CD4-positive, CD25-positive, alpha-beta regulatory T cell (primary cell): Measurements from ENCODE around the gene GGN. TPM values are rescaled to one million over a fixed set of nuclear protein-coding genes. Genes with fewer than 3 reads are reported as not detected.
"Not testable (repeated sequence)": the region's sequence is repeated elsewhere in the genome, so short reads cannot be mapped to it uniquely, and the experiment has no call there.

Experiments
- ATAC-seq, 2 donors: fragments of 150-1000 bp; cut with Tn5 transposase; one replicate each; pipeline ENCODE4 v1.10.0; 2021; ENCODE audit warnings: low read depth in 2 of 2, moderate number of reproducible peaks in 2 of 2, moderate library complexity in 1 of 2
- DNase-seq, 3 donors: peaks; one replicate each; pipeline versions ENCODE4 v3.0.0 to v3.0.0-alpha.2; 2012 to 2022; ENCODE audit warnings: mixed read lengths in 1 of 3
- H3K27ac ChIP-seq: one replicate; pipeline ENCODE4 v1.7.0; 2013; ENCODE audit warnings: mild to moderate bottlenecking, low read length; ENCODE audit not compliant: insufficient read depth, poor library complexity, severe bottlenecking
- H3K27me3 ChIP-seq: one replicate; pipeline ENCODE4 v1.7.0; 2013; ENCODE audit warnings: low read length; ENCODE audit not compliant: control insufficient read depth, insufficient read depth
- H3K36me3 ChIP-seq: one replicate; pipeline ENCODE4 v1.7.0; 2013; ENCODE audit warnings: mild to moderate bottlenecking, low read length, moderate library complexity; ENCODE audit not compliant: control insufficient read depth, insufficient read depth
- H3K4me1 ChIP-seq: 2 replicates; pipeline ENCODE4 v1.7.0; 2013; ENCODE audit warnings: mild to moderate bottlenecking, low read length; ENCODE audit not compliant: insufficient read depth, control insufficient read depth, poor library complexity, severe bottlenecking
- H3K4me3 ChIP-seq: one replicate; pipeline ENCODE4 v1.7.0; 2013; ENCODE audit warnings: low read depth, mild to moderate bottlenecking, low read length, moderate library complexity
- H3K9me3 ChIP-seq, 2 experiments: 1 replicate in 1 of 2; 2 replicates in 1 of 2; pipeline ENCODE4 v1.7.0; 2013; ENCODE audit warnings: low read length in 2 of 2, mild to moderate bottlenecking in 1 of 2, moderate library complexity in 1 of 2; ENCODE audit not compliant: control insufficient read depth in 2 of 2
- H3K27ac Mint-ChIP-seq, 3 donors: one replicate each; pipeline ENCODE4 v1.8.0; 2020 to 2022; ENCODE audit warnings: mild to moderate bottlenecking in 3 of 3, mixed read lengths in 3 of 3, moderate library complexity in 2 of 3
- H3K27me3 Mint-ChIP-seq: one replicate; pipeline ENCODE4 v1.8.0; 2022; ENCODE audit warnings: mild to moderate bottlenecking, mixed read lengths
- H3K36me3 Mint-ChIP-seq: one replicate; pipeline ENCODE4 v1.8.0; 2020; ENCODE audit warnings: mixed read lengths
- H3K4me1 Mint-ChIP-seq, 4 donors: one replicate each; pipeline ENCODE4 v1.8.0; 2020 to 2022; ENCODE audit warnings: mixed read lengths in 4 of 4, mild to moderate bottlenecking in 1 of 4
- H3K4me3 Mint-ChIP-seq, 4 donors: one replicate each; pipeline ENCODE4 v1.8.0; 2020 to 2022; ENCODE audit warnings: mild to moderate bottlenecking in 4 of 4, mixed read lengths in 4 of 4, moderate library complexity in 3 of 4
- H3K9me3 Mint-ChIP-seq, 7 donors: one replicate each; pipeline ENCODE4 v1.8.0; 2020 to 2022; ENCODE audit warnings: mixed read lengths in 7 of 7, mild to moderate bottlenecking in 3 of 7, moderate library complexity in 2 of 7
- polyA plus RNA-seq, 4 donors: library from polyadenylated mRNA; unstranded; fragments of 300-500 nt; fragmentation: Illumina TruSeq; gene quantifications; one replicate each; pipeline ENCODE4 v1.2.3, GENCODE V29; 2021
- total RNA-seq: library from RNA; stranded (reverse); gene quantifications from one replicate; pipeline ENCODE4 v1.2.3, GENCODE V29; 2022

Gene GGN
- total and polyA plus RNA-seq, 5 donors from 2014 or later: 0.91 TPM; not detected in 4

- Mint-ChIP-seq H3K27ac (no peak overlapping the region), H3K27me3 (no peaks in the 10 kb centered on the region), H3K36me3 (peaks cover 13% of the 10 kb centered on the region), H3K4me3 (no peak overlapping the region), H3K4me1 (peaks cover 0 to 3% (median 0%) of the 10 kb centered on the region in 4 donors), H3K9me3 (no peaks in the 10 kb centered on the region)
- no peaks in the 10 kb centered on the region for H3K9me3 ChIP-seq
- H3K4me3 ChIP-seq: no peak overlapping the region
- no peak overlapping the region for H3K27ac ChIP-seq
- H3K4me1 ChIP-seq: no peaks in the 10 kb centered on the region
- H3K27me3 ChIP-seq: no peaks in the 10 kb centered on the region
- ATAC-seq (no peak), DNase-seq (no peak)
- H3K36me3 ChIP-seq: no peaks in the 10 kb centered on the region
These were observed 41.0 kb downstream of the GGN start for GRCh38 chr19:38346837-38347236.

GRCh38 chr19:38340927-38341326 lies 46.9 kb downstream of the GGN start:
- no peak for DNase-seq
- Histone ChIP-seq H3K27me3 (no peaks in the 10 kb centered on the region), H3K4me3 (no peak overlapping the region), H3K9me3 (no peaks in the 10 kb centered on the region), H3K4me1 (peaks cover 14% of the 10 kb centered on the region), H3K36me3 (no peaks in the 10 kb centered on the region), H3K27ac (no peak overlapping the region)
- Mint-ChIP-seq H3K4me3 (no peak overlapping the region), H3K9me3 (no peaks in the 10 kb centered on the region), H3K4me1 (peaks cover 0 to 29% (median 6%) of the 10 kb centered on the region in 4 donors), H3K27ac (peak overlapping the region in 2 of 3 donors; percentile 61 to 65), H3K36me3 (peaks cover 7% of the 10 kb centered on the region), H3K27me3 (no peaks in the 10 kb centered on the region)
- ATAC-seq: no peak

- H3K9me3 Mint-ChIP-seq, DNase-seq, H3K36me3 ChIP-seq, H3K4me3 ChIP-seq, H3K27me3 ChIP-seq, H3K27ac ChIP-seq, H3K27me3 Mint-ChIP-seq, H3K9me3 ChIP-seq, ATAC-seq, H3K36me3 Mint-ChIP-seq: not testable (repeated sequence)
- Mint-ChIP-seq H3K4me1 (peaks cover 0 to 31% (median 6%) of the 10 kb centered on the region in 4 donors), H3K27ac (peak overlapping the region in 1 of 3 donors; percentile 67), H3K4me3 (peak overlapping the region in 1 of 4 donors; percentile 73)
- H3K4me1 ChIP-seq: peaks cover 14% of the 10 kb centered on the region
These were observed 48.8 kb downstream of the GGN start for GRCh38 chr19:38339011-38339410.

GRCh38 chr19:38337360-38337653 lies 50.5 kb downstream of the GGN start:
- peak overlapping the region; percentile 94 to 98 (median 96) for H3K4me3 Mint-ChIP-seq
- H3K27me3 ChIP-seq: no peaks in the 10 kb centered on the region
- H3K27ac ChIP-seq: peak overlapping the region; percentile 96
- peaks cover 0 to 28% (median 6%) of the 10 kb centered on the region in 4 donors for H3K4me1 Mint-ChIP-seq
- peaks cover 14% of the 10 kb centered on the region for H3K4me1 ChIP-seq
- no peak for ATAC-seq
- H3K36me3 ChIP-seq: no peaks in the 10 kb centered on the region
- H3K9me3 ChIP-seq: no peaks in the 10 kb centered on the region
- H3K27me3 Mint-ChIP-seq: no peaks in the 10 kb centered on the region
- DNase-seq: no peak
- H3K4me3 ChIP-seq: peak overlapping the region; percentile 59
- peak overlapping the region; percentile 83 to 100 (median 98) for H3K27ac Mint-ChIP-seq
- no peaks in the 10 kb centered on the region for H3K9me3 Mint-ChIP-seq
- H3K36me3 Mint-ChIP-seq: no peaks in the 10 kb centered on the region

GRCh38 chr19:38336638-38337359 lies 51.0 kb downstream of the GGN start:
- peak overlapping the region; percentile 77 for H3K4me3 ChIP-seq
- peaks cover 0 to 28% (median 6%) of the 10 kb centered on the region in 4 donors for H3K4me1 Mint-ChIP-seq
- H3K4me1 ChIP-seq: peaks cover 14% of the 10 kb centered on the region
- no peaks in the 10 kb centered on the region for H3K36me3 ChIP-seq
- H3K27ac Mint-ChIP-seq: peak overlapping the region; percentile 93 to 100 (median 98)
- H3K36me3 Mint-ChIP-seq: no peaks in the 10 kb centered on the region
- no peaks in the 10 kb centered on the region for H3K9me3 ChIP-seq
- peak overlapping the region; percentile 96 for H3K27ac ChIP-seq
- no peaks in the 10 kb centered on the region for H3K27me3 Mint-ChIP-seq
- no peaks in the 10 kb centered on the region for H3K27me3 ChIP-seq
- no peaks in the 10 kb centered on the region for H3K9me3 Mint-ChIP-seq
- ATAC-seq: peak; percentile 61 to 66
- DNase-seq: peak; percentile 91 to 98 (median 94)
- peak overlapping the region; percentile 94 to 98 (median 96) for H3K4me3 Mint-ChIP-seq

GRCh38 chr19:38335949-38336637 lies 51.7 kb downstream of the GGN start:
- peak; percentile 62 to 69 for ATAC-seq
- Mint-ChIP-seq H3K9me3 (no peaks in the 10 kb centered on the region), H3K27me3 (no peaks in the 10 kb centered on the region), H3K4me3 (peak overlapping the region; percentile 94 to 98 (median 96)), H3K27ac (peak overlapping the region; percentile 95 to 100 (median 98)), H3K4me1 (peaks cover 0 to 28% (median 6%) of the 10 kb centered on the region in 4 donors), H3K36me3 (no peaks in the 10 kb centered on the region)
- peak; percentile 91 to 97 (median 93) for DNase-seq
- Histone ChIP-seq H3K36me3 (no peaks in the 10 kb centered on the region), H3K9me3 (no peaks in the 10 kb centered on the region), H3K27ac (peak overlapping the region; percentile 96), H3K27me3 (no peaks in the 10 kb centered on the region), H3K4me3 (peak overlapping the region; percentile 77), H3K4me1 (peaks cover 14% of the 10 kb centered on the region)
